Measurements from ENCODE around the gene MYOG. TPM values are rescaled to one million over a fixed set of nuclear protein-coding genes. Genes with fewer than 3 reads are reported as not detected.

Gene MYOG
- total and polyA plus RNA-seq, 2 of the 4 experiments (the other 2 are of a cell fraction), result not detected

DNA sequence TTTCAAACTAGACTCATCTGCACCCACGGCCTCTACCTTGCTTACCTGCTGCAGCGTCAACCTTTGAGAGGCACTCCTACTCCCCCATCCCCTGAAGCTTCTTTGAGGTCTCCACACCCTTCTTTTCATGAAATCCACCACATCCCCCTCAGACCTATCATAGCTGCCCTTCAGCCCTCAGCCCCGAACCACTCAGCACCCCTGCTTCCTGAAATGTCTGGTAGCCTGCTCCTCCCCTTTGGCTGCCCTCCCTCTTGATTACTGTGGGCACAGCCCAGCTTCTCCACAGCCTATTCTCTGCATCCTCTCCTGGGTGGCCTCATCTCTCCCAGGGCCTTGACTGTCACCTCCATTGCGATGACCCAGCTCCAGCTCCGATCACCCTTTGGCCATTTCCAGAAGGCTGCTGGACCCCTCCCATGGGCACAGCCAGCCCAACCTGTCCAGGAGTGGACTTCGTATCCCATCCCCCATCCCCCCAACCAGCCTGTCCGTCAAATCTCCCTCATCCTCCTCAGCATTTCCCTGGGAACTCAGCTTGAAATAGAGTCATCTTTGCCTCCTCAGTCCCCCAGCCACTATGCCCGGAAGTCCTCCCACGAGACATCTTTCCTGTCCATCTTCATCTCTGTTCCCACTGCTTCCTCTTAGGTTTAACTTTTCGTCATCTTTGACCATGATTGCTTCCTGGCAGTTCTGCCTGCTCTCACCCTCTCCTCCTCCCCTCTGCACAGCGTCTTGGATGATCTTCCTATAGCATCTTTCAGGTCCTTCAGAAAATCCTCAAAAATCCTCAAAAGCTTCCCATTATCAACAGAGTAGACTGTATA is 35.6 kb upstream of the MYOG start (continued):
- no peak for TF ChIP-seq MAZ (IDR thresholded peaks at IDR 0.05; ENCODE audit: borderline replicate concordance, low read depth, low read length)

DNA sequence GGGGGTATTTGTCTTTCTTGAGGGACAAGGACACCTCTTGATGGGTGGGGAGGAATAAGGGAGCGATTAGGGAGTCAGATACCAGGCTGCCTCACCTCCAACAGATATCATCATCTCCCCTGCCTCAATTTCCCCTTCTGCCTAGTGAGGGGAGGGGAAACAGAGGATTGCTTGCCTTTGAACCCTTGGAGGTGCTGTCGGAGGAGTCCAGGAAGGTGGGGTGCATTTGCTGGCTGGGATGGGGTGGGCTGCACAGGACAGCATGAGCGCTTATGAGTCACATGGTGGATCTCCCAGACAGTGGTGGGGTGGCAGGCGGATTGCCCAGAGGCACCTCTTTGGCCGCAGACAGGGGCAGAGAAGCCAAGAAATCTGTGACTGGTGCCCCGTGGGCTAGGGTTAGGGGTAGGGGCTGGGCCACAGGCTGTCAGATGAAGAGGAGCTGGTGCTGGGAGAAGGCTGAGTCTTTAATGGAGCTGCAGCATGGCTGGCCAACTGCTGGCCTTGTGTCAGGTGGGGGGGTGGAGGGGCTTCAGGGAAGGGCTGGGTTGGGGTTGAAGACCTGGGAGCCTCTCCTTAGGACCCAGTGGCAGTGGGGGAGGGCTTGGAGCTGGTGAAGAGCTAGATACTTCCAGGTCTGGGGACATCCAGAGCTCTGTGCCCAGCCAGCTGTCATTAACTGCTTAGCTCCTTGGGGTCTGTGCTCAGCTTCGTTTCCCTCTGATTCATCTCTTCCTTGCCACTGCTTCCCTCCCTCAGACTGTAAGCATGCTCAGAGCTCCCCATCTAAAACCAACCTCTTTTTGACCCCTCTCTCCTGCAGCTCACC is 34.7 kb upstream of the MYOG start:
- Histone ChIP-seq H2BK120ac (ENCODE audit: low read depth, low read length) (no peak overlapping the region), H3K18ac (ENCODE audit: low read depth, low read length) (no peak overlapping the region), H4K8ac (ENCODE audit: low read depth in 2 of 2, low read length in 2 of 2) (no peak overlapping the region), H3K36me3 (ENCODE audit: control insufficient read depth, insufficient read depth, low read length) (no peaks in the 10 kb centered on the region), H3K9me3 (ENCODE audit: control insufficient read depth, insufficient read depth, low read length) (no peaks in the 10 kb centered on the region), H3K79me1 (ENCODE audit: low read depth in 1 of 2, low read length in 2 of 2) (no peaks in the 10 kb centered on the region), H4K5ac (ENCODE audit: low read depth, low read length) (no peak overlapping the region), H3K56ac (ENCODE audit: extremely low read depth, insufficient read depth, low read length) (no peak overlapping the region), H3K23ac (ENCODE audit: low read depth, low read length) (no peak overlapping the region), H3K4ac (ENCODE audit: low read depth, low read length) (no peak overlapping the region), H3K9ac (ENCODE audit: low read depth, low read length) (no peak overlapping the region), H2AK5ac (ENCODE audit: low read depth, low read length) (no peak overlapping the region), H3K14ac (replicated peaks; ENCODE audit: low read depth, low read length) (no peak overlapping the region), H2BK5ac (ENCODE audit: low read depth, low read length, poor library complexity, severe bottlenecking) (no peak overlapping the region), H3K4me3 (ENCODE audit: insufficient read depth, low read depth, low read length) (no peak overlapping the region), H3K27ac (ENCODE audit: insufficient read depth, low read length) (no peak overlapping the region), H3K4me2 (ENCODE audit: low read depth, low read length) (no peak overlapping the region), H2AK9ac (replicated peaks; ENCODE audit: low read depth, low read length, poor library complexity) (no peak overlapping the region), H4K20me1 (ENCODE audit: insufficient read depth, low read length) (no peaks in the 10 kb centered on the region; the same call in 1 of the 2 replicates), H3K4me1 (ENCODE audit: control insufficient read depth, insufficient read depth, low read length) (no peaks in the 10 kb centered on the region), H3K27me3 (ENCODE audit: control insufficient read depth, insufficient read depth, low read length) (peaks cover 80% of the 10 kb centered on the region), H3K9me1 (ENCODE audit: insufficient read depth, low read length) (no peaks in the 10 kb centered on the region), H2BK20ac (ENCODE audit: low read depth, low read length) (no peak overlapping the region), H4K91ac (ENCODE audit: insufficient read depth, low read depth, low read length) (no peak overlapping the region), H2BK15ac (ENCODE audit: low read depth, low read length) (no peak overlapping the region), H2AFZ (replicated peaks; ENCODE audit: low read length, poor library complexity) (no peak overlapping the region)
- BruUV-seq (replicated peaks), result no TSS peak
- 33% methylated on average over 1 of the region's 7 CpGs; no CpG with 5 or more reads in 1 of the 2 experiments for WGBS, 2 experiments (ENCODE audit: extremely low coverage in 2 of 2, insufficient read length in 1 of 2)
- intact Hi-C loops (cut with micrococcal nuclease), result no loop called here
- DNase-seq, result no peak
- dilution Hi-C loops (cut with HindIII; ENCODE audit: low sequenced_read_pairs, unreplicated experiment), result no loop called here
- CTCF ChIA-PET, result interaction anchor here (0.6 to 0.8 kb wide), 2 partner anchors 81 to 147 kb away, joined by 3 read pairs; no protein-coding TSS in a partner anchor
- ATAC-seq (ENCODE audit: low read depth), result no peak
- in situ Hi-C loops (cut with MboI; ENCODE audit: low sequenced_read_pairs), result no loop called here
- POLR2A ChIA-PET (ENCODE audit: unreplicated experiment), result no interaction called here
- TF ChIP-seq, protein P1, sequence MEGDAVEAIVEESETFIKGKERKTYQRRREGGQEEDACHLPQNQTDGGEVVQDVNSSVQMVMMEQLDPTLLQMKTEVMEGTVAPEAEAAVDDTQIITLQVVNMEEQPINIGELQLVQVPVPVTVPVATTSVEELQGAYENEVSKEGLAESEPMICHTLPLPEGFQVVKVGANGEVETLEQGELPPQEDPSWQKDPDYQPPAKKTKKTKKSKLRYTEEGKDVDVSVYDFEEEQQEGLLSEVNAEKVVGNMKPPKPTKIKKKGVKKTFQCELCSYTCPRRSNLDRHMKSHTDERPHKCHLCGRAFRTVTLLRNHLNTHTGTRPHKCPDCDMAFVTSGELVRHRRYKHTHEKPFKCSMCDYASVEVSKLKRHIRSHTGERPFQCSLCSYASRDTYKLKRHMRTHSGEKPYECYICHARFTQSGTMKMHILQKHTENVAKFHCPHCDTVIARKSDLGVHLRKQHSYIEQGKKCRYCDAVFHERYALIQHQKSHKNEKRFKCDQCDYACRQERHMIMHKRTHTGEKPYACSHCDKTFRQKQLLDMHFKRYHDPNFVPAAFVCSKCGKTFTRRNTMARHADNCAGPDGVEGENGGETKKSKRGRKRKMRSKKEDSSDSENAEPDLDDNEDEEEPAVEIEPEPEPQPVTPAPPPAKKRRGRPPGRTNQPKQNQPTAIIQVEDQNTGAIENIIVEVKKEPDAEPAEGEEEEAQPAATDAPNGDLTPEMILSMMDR (conservative IDR thresholded peaks at IDR 0.05; ENCODE audit: low read depth, low read length), result no peak
- TF ChIP-seq NFE2L2 (IDR thresholded peaks at IDR 0.05; ENCODE audit: low read depth, low read length) (no peak), FOS (IDR thresholded peaks at IDR 0.05; ENCODE audit: low read depth, low read length) (no peak), CEBPB (IDR thresholded peaks at IDR 0.05; ENCODE audit: low read depth, low read length) (no peak), RCOR1 (IDR thresholded peaks at IDR 0.05; ENCODE audit: insufficient replicate concordance, low read length) (no peak), MXI1 (IDR thresholded peaks at IDR 0.05; ENCODE audit: borderline replicate concordance, low read depth, low read length) (no peak)
- TF ChIP-seq, protein P2, sequence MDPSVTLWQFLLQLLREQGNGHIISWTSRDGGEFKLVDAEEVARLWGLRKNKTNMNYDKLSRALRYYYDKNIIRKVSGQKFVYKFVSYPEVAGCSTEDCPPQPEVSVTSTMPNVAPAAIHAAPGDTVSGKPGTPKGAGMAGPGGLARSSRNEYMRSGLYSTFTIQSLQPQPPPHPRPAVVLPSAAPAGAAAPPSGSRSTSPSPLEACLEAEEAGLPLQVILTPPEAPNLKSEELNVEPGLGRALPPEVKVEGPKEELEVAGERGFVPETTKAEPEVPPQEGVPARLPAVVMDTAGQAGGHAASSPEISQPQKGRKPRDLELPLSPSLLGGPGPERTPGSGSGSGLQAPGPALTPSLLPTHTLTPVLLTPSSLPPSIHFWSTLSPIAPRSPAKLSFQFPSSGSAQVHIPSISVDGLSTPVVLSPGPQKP (IDR thresholded peaks at IDR 0.05; ENCODE audit: borderline replicate concordance, low read depth, low read length), result no peak

Data from IMR-90 (cell line).